IMR-90 (cell line): ENCODE measurements around the gene S100A4.
A peak's percentile ranks its signal among the peaks of the same experiment; 100 is the strongest.

Experiments
- BHLHE40 ChIP-seq: fragments of 150-350 bp; IDR thresholded peaks from 2 replicates; pipeline ENCODE4 v1.6.1; 2016; ENCODE audit warnings: mild to moderate bottlenecking, low read depth, low read length
- CHD1 ChIP-seq: IDR thresholded peaks from 2 replicates; pipeline ENCODE4 v1.6.1; 2012; ENCODE audit warnings: low read depth, low read length, improper control_type of control experiment
- CTCF ChIP-seq: conservative IDR thresholded peaks from 2 replicates; pipeline ENCODE4 v1.5.1; 2012; ENCODE audit warnings: mild to moderate bottlenecking, low read depth, low read length, improper control_type of control experiment
- MAZ ChIP-seq: IDR thresholded peaks from 2 replicates; pipeline ENCODE4 v1.6.1; 2012; ENCODE audit warnings: low read depth, mild to moderate bottlenecking, low read length, improper control_type of control experiment, moderate library complexity, borderline replicate concordance
- POLR2A ChIP-seq: IDR thresholded peaks from 2 replicates; pipeline ENCODE4 v1.6.1; 2012; ENCODE audit warnings: mild to moderate bottlenecking, low read depth, low read length
- RAD21 ChIP-seq: IDR thresholded peaks from 2 replicates; pipeline ENCODE4 v1.6.1; 2012; ENCODE audit warnings: low read length, improper control_type of control experiment
- SMC3 ChIP-seq: fragments of 150-350 bp; IDR thresholded peaks from 2 replicates; pipeline ENCODE4 v1.6.1; 2016; ENCODE audit warnings: low read depth, mild to moderate bottlenecking, antibody characterized with exemption, low read length, moderate library complexity
- TF ChIP-seq, protein P1 (sequence below): fragments of 150-350 bp; IDR thresholded peaks from 2 replicates; pipeline ENCODE4 v1.6.1; 2017; ENCODE audit warnings: mild to moderate bottlenecking, antibody characterized with exemption, low read length, low read depth

DNA sequence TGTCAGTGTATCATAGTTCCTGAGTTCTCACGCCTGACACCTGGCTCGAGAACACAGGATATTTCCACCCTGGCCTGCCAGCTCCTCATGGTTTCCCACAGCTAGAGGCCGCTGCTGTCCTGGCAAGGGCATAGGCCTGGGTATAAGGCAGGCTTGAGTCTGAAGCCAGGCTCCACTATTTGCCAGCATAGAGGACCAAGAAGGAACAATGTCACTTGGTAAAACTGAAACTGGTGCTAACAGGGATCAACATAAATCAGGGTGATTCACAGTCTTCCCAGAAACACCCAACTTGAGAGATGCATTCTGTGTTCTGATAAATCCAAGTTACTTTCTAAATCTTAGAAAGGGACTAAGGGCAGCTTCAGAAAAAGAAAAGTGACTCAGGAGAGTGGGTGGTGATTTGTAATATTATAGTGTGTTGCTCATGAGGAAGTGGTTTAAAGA, 27.0 kb upstream of the S100A4 start:
- TF ChIP-seq, protein P1, sequence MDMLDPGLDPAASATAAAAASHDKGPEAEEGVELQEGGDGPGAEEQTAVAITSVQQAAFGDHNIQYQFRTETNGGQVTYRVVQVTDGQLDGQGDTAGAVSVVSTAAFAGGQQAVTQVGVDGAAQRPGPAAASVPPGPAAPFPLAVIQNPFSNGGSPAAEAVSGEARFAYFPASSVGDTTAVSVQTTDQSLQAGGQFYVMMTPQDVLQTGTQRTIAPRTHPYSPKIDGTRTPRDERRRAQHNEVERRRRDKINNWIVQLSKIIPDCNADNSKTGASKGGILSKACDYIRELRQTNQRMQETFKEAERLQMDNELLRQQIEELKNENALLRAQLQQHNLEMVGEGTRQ, result no peak
- TF ChIP-seq CTCF (peak; percentile 86), BHLHE40 (no peak), CHD1 (no peak), POLR2A (peak; percentile 46; the same call in 1 of the 2 replicates), MAZ (no peak), SMC3 (peak; percentile 73), RAD21 (peak; percentile 89)
